Stimulated activated CD4-positive, alpha-beta T cell treated with anti-CD3 and anti-CD28 coated beads, Interleukin-2, amount 100 ng/mL, for 48 hours (primary cell): ENCODE measurements around the gene IMP4.
A peak's percentile ranks its signal among the peaks of the same experiment; 100 is the strongest.

Experiments used
- DNase-seq, 2 donors: peaks; one replicate each; pipeline ENCODE4 v3.0.0-alpha.2; 2020

IMP4 gene

GRCh38 chr2:130358420-130359350, 16.0 kb downstream of the IMP4 start:
- DNase-seq: no peak

- no peak for DNase-seq
Observed at GRCh38 chr2:130359466-130359865, 16.8 kb downstream of the IMP4 start.

DNA sequence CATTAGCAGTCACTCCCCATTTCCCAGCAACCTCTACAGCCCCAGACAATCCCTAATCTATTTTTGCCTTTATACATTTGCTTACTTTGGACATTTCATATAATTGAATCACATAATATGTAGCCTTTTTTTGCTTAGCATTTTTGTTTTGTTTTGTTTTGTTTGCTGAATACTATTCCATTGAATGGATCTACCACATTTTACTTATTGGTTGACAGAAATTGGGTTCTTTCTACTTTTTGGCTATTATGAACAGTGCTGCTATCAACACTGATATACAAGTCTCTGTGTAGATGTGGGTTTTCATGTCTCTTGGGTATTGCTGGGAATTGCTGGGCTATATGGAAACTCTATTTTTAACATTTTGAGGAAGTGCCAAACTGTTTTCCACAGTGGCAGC, 20.8 kb downstream of the IMP4 start:
- DNase-seq: no peak

DNA sequence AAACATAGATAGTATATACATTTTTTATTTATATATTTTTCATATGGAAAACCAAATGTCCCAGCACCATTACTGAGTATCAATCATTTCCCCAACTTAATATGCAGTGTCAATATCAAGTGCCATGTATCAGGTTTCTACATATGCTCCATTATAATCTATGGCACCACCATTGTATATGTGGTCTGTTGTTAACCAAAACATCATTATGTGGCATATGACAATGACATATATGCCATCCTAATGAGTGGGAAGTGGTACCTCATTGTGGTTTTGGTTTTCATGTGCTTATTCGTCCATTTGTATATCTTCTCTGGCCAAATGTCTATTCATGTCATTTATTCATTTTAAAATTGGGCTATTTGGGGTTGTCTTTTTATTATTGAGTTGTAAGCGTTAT, 22.4 kb downstream of the IMP4 start:
- DNase-seq: no peak

DNA sequence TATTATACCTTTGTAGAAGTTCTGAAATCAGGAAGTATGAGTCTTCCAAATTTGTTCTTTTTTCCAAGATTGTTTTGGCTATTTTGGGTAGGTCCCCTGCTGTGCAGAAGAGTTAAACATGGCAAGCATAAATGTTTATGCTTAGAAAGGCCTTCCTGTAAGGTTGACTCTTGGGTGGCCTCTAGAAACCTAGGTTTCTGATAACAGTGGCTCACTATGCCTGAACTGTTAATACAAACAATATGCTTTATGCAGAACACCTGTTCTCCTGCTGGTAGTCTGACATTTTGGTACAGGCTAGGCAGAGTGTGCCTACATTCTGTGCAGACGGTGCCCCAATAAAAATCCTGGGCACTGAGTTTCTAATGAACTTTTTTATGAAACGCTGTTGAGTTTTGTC, 23.3 kb downstream of the IMP4 start:
- DNase-seq: no peak

DNA sequence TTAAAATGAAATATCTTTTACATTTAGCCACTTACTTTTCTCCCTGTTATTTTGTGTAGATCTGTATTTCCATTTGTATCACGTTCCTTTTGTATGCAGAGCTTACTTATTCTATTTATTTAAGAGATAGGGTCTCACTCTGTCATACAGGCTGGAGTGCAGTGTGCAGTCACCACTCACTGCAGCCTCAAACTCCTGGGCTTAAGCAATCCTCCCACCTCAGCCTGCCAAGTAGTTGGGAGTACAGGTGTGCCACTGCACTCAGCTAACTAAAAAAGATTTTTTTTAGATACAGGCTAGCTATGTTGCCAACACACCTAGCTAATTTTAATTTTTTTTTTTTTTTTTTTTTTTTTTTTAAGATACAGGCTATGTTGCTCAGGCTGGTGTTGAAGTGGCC, 24.0 kb downstream of the IMP4 start:
- DNase-seq: no peak

DNA sequence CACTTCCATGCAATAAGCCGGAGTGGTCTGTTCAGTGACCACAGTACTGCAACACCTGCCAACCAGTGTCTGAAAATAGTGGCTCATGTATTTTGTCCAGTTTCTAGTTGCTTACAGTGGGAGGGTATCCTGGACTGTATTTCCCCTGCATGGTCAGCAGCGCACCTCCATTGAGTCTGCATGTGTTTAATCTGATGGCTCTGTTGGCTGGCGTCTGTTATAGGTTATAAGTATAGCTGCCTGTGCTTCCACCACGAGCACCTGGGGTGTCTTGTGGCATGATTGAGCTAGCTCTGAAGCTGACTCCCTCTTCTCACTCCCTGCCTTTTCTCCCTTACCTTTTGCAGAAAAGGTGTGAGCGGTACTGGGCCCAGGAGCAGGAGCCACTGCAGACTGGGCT, 26.1 kb downstream of the IMP4 start:
- no peak for DNase-seq

DNA sequence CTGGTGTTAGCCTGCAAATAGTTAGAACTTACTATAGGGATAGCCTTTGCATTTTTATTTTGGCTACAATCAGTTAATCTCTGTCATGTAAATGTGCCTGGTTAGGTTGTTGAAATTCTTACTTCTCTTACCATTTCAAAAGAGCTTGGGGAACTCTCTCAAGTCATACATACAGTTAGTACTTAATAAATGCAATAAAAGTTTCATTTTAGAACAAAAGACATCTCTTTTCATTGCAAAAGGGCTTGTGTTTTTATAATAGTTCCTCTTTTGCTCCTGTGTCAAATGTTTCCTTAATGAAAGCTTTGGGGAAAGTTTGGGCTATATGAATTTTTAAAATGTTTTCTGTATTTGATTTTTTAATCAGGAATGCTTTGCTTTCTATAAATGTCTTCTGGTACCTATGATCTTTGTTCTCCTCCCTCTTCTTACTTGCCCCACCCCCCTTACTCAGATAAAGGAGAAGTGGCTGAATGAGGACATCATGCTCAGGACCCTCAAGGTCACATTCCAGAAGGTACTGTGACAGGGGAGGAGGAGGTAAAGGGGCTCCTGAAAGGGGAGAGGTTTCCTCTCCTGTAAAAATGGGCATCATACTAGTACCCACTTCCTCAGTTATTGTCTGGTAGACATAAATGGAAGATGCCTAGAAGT, 26.7 kb downstream of the IMP4 start:
- DNase-seq: no peak

GRCh38 chr2:130369965-130370341, 27.3 kb downstream of the IMP4 start:
- DNase-seq: no peak

DNA sequence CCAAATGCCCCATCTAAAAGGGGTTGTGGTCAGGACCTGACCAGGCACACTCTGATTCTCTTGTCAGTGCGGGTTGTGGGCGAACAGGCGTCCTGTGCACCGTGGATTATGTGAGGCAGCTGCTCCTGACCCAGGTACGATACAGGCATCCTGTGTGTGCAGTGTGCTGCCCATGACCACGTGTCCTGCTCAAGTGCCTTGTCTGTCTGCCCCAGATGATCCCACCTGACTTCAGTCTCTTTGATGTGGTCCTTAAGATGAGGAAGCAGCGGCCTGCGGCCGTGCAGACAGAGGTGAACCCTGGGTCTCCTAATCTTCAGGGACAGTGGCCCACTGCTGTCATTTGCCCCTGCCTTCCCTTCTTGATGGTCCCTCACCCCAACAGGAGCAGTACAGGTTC, 27.8 kb downstream of the IMP4 start:
- no peak for DNase-seq

DNA sequence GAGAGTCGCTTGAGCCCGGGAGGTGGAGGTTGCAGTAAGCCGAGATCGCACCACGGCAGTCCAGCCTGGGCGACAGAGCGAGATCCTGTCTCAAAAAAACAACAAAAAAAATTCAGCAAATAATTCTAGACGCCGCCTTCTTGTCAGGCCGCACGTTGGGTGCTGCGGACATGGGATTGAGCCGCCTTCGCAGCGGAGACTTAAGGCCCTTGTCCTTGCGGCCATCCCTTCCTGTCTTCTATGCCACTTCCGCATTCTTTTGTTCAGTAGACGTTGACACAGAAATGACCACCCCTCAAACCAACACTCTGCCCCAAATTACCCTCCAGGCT, 29.0 kb downstream of the IMP4 start:
- DNase-seq: no peak

DNA sequence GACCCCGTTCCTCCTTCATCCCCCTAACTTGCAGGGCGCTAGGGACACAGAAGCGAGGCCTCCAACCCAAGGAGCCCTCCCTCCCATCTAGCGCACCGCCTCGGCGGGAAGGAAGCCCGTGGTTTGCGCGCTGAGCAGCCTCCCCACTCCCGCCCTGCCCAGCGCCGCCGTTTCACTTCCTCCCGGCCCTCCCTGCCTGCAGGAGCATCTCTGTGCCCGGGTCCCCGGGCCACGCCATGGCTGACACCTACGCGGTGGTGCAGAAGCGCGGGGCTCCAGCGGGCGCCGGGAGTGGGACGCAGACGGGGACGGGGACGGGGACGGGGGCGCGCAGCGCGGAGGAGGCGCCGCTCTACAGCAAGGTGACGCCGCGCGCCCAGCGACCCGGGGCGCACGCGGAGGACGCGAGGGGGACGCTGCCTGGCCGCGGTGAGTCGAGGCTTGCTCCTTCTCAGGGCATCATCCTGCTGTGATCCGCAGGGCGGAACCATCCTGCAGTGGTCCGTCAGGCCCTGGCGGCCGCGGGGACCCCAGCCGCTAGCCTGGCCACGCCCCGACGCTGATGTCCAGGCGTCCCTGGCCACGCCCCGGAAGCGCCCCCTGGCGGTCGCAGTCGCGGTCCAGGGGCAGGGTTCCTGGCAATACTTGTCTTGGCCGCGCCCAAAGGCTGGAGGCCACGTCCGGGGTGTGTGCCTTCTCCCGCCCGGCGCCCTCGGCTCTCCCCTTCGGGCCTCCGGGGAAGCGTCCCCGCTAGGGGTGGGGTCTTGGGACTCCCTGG, 29.5 kb downstream of the IMP4 start:
- peak; percentile 76 to 79 for DNase-seq

- DNase-seq: no peak
Observed at GRCh38 chr2:130372833-130373807, 30.4 kb downstream of the IMP4 start.

- DNase-seq: no peak
Observed at GRCh38 chr2:130373808-130374365, 31.2 kb downstream of the IMP4 start.

DNA sequence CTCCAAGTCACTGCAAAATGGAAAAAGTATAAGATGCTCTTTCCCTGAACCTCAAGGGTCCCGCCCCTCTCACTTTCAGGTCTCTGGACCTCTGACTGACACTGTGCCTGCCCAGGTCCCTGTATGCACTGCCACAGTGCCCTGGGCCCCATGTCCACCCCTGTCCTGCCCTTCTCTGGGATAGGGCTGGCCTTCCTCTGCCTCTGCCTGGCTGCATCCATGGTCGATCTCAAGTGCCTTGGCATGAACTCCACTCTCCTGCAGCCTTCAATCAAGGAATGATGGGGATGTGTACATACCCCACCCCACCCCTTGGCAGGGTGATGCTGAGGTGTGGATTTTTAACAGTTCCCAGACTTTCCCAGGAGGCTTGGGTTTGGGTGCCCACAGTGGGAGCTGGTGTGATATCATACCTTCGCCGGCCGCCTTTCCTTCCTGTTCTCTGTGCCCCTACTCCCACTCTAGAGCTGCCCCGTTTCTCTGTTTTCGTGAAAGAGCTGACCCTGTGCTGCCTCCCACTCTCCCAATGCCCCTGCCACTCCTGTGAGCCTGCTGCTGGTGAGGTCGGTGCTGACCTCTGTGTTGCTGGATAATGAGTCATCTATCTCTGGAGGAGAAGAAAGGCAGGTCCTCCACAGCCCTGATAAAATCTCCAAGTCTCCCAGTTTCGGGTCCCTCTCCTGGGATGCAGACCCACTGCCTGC, 32.0 kb downstream of the IMP4 start:
- no peak for DNase-seq

DNA sequence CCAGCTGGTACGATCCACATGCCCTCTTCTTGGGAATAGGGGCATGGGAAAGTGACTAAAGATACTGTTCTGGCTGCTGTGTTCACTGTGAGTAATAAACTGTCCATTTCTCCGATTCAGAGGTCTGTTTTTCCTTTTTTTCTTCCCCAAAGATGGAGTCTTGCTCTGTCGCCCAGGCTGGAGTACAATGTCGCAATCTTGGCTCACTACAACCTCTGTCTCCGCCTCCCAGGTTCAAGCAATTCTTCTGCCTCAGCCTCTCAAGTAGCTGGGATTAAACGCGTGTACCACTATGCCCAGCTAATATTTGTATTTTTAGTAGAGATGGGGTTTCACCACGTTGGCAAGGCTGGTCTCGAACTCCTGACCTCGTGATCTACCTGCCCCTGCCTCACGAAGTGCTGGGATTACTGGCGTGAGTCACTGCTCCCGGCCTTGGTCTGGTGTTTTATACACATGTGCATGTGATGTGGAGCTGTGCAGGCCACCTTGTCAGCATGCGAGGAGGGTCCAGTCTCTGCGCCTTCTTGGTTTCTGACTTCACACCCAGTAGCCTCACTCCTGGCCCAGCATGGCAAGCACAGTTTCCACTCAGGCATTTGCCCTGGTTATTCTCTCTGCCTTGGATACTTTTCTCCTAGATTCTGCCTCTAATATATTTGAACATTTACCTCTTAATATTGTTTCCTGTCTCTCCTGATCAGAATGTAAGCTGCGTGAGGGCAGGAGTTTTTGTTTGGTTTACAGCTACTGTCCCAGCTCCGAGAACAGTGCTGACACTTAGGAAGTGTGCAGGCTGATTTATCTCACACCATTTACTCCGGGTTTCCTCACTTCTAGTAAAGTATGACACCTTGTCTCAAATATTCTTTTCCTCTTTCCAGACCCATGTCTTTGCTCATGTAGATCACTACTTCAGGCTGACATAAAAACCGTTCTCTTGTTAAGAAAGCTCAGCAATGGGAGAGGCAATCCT, 32.9 kb downstream of the IMP4 start:
- no peak for DNase-seq

GRCh38 chr2:130376433-130377293, 34.0 kb downstream of the IMP4 start:
- DNase-seq: no peak

- DNase-seq: no peak
Observed at GRCh38 chr2:130377491-130377890, 34.8 kb downstream of the IMP4 start.

GRCh38 chr2:130378206-130378897, 35.7 kb downstream of the IMP4 start:
- no peak for DNase-seq
